HUES6 (cell line): Measurements from ENCODE around the gene SPPL2B.

ENCODE experiments used
- H3K27ac ChIP-seq: 2 replicates; pipeline ENCODE4 v1.7.0; 2013; ENCODE audit warnings: low read depth, mild to moderate bottlenecking, low read length, inconsistent platforms
- H3K27me3 ChIP-seq: 2 replicates; pipeline ENCODE4 v1.6.1; 2013; ENCODE audit warnings: low read length; ENCODE audit not compliant: control insufficient read depth, insufficient read depth
- H3K36me3 ChIP-seq: 2 replicates; pipeline ENCODE4 v1.6.1; 2013; ENCODE audit warnings: low read length; ENCODE audit not compliant: control insufficient read depth, insufficient read depth
- H3K4me1 ChIP-seq: 2 replicates; pipeline ENCODE4 v1.6.1; 2013; ENCODE audit warnings: low read length; ENCODE audit not compliant: control insufficient read depth, insufficient read depth
- H3K4me3 ChIP-seq: 2 replicates; pipeline ENCODE4 v1.5.1; 2013; ENCODE audit warnings: low read depth, low read length
- H3K9ac ChIP-seq: one replicate; pipeline ENCODE4 v1.6.1; 2013; ENCODE audit warnings: mild to moderate bottlenecking, low read length
- H3K9me3 ChIP-seq: 2 replicates; pipeline ENCODE4 v1.6.1; 2013; ENCODE audit warnings: low read depth, low read length; ENCODE audit not compliant: control insufficient read depth, insufficient read depth

SPPL2B gene

GRCh38 chr19:2326699-2327360 lies 1.7 kb upstream of the SPPL2B start:
- peaks cover 42% of the 10 kb centered on the region for H3K36me3 ChIP-seq
- peaks cover 25% of the 10 kb centered on the region for H3K4me1 ChIP-seq
- H3K27me3 ChIP-seq, result no peaks in the 10 kb centered on the region
- H3K27ac ChIP-seq, result peak overlapping the region; percentile 76; the same call in 1 of the 2 replicates
- H3K9me3 ChIP-seq, result no peaks in the 10 kb centered on the region
- no peak overlapping the region for H3K4me3 ChIP-seq
- peak overlapping the region; percentile 84 for H3K9ac ChIP-seq

- Histone ChIP-seq H3K27me3 (no peaks in the 10 kb centered on the region), H3K36me3 (peaks cover 37% of the 10 kb centered on the region), H3K9ac (peak overlapping the region; percentile 84), H3K4me1 (peaks cover 25% of the 10 kb centered on the region), H3K9me3 (no peaks in the 10 kb centered on the region), H3K4me3 (peak overlapping the region; percentile 87), H3K27ac (peak overlapping the region; percentile 76; the same call in 1 of the 2 replicates)
Measured at GRCh38 chr19:2327773-2328400, 597 bp upstream of the SPPL2B start.

DNA sequence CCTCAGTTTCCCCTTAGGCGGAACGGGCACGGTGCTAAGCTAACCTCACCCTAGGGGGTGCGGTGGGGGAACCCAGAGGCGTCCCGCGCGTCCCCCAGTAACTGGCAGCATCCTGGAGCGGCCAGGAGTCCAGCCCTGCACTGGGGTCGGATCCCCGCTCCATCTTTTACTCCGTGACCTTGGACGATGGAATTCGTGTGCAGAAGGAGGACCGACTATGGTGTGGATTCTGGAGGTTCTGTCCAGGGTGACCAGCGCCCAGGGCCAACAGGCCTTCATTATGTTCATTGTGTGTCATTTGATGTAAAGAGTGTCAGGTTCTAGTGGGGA lies 630 bp downstream of the SPPL2B start:
- Histone ChIP-seq H3K4me3 (peak overlapping the region; percentile 87), H3K4me1 (peaks cover 25% of the 10 kb centered on the region), H3K36me3 (peaks cover 26% of the 10 kb centered on the region), H3K27me3 (no peaks in the 10 kb centered on the region), H3K9me3 (no peaks in the 10 kb centered on the region), H3K9ac (peak overlapping the region; percentile 84), H3K27ac (peak overlapping the region; percentile 75; the same call in 1 of the 2 replicates)

GRCh38 chr19:2329501-2329916 lies 1.0 kb downstream of the SPPL2B start:
- H3K9me3 ChIP-seq, result no peaks in the 10 kb centered on the region
- H3K27ac ChIP-seq, result no peak overlapping the region
- H3K4me1 ChIP-seq, result peaks cover 25% of the 10 kb centered on the region
- no peaks in the 10 kb centered on the region for H3K27me3 ChIP-seq
- H3K36me3 ChIP-seq, result peaks cover 22% of the 10 kb centered on the region
- H3K4me3 ChIP-seq, result peak overlapping the region; percentile 87
- peak overlapping the region; percentile 84 for H3K9ac ChIP-seq

DNA sequence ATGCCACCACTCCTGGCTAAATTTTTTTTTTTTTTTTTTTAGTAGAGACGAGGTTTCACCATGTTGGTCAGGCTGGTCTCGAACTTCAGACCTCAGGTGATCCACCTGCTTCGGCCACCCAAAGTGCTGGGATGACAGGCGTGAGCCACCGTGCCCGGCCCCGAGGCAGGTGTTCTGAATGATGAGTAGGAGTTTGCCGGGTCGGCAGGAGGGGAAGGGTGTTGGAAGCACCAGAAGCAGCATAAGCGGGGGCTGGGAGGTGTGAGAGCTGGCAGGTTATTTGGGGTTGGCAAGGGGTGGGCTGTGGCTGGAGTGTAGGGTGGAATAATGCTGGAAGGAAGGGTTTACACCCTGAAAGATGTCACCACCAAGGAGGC lies 1.8 kb downstream of the SPPL2B start:
- H3K9ac ChIP-seq, result no peak overlapping the region
- H3K27me3 ChIP-seq, result no peaks in the 10 kb centered on the region
- H3K9me3 ChIP-seq, result no peaks in the 10 kb centered on the region
- peaks cover 25% of the 10 kb centered on the region for H3K4me1 ChIP-seq
- H3K36me3 ChIP-seq, result peaks cover 15% of the 10 kb centered on the region
- H3K27ac ChIP-seq, result no peak overlapping the region
- no peak overlapping the region for H3K4me3 ChIP-seq

DNA sequence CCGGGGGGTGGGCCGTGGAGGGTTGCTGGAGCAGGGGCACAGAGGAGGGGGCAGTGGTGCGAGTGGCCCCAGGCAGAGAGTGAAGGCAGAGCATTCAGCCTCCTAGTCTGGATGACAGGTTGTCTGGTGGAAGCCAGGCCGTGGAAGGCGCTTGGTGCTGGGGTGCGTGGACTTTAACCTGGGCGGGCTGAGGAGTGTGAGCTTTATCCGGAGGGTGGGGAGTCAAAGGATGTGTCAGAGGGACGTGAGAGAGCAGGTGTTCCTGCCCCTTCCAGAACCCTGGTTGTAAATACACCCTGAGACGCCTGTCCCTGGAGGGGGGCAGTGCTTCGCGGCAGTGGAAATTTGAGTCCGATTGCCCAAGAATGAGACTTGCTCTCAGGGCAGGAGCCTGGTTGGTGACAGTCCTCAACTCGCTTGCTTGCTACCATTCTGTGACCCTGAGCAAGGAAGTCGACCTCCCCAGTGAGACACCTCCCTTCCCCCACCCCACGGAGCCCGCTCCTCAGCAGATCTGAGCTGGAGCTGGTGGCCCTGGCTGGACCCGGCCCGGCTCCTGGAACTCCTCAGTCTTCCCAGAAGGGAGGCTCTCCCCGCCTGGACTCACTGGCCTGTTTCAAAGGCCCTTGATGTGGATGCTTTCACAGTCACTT lies 2.3 kb downstream of the SPPL2B start:
- no peaks in the 10 kb centered on the region for H3K27me3 ChIP-seq
- peaks cover 25% of the 10 kb centered on the region for H3K4me1 ChIP-seq
- no peak overlapping the region; the same call in 1 of the 2 replicates for H3K27ac ChIP-seq
- H3K36me3 ChIP-seq, result peaks cover 10% of the 10 kb centered on the region
- H3K9ac ChIP-seq, result no peak overlapping the region
- H3K4me3 ChIP-seq, result no peak overlapping the region
- no peaks in the 10 kb centered on the region for H3K9me3 ChIP-seq

DNA sequence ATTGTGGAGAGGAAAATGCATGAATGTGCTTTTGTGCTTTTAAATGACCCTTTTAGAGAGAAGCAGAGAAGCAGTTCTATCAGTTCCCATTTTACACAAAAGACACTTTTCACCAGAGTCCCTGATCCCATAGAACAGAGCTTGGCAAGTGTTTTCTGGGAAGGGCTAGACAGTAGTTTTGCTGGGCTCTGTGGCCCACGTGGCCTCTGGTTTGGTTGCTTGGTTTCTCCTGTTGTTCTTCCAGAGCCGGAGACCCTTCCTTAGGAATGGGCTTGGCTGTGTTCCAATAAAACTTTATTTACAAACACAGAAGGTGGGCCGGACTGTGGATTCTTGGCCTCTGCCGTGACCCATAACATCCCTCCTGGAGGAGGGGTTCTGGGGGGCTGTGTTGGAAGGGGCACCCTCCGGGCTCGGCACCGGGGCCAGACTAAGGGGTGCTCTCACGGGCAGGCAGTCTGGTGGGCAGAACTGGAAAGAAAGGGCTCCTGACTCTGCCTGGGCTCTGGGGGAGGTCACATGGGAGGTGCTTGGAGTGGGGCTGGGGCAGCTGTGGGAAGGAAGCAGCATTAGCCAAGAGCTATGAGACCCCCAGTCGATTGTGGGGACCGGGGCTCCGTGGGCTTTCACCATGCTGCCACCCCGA lies 3.2 kb downstream of the SPPL2B start:
- no peak overlapping the region for H3K9ac ChIP-seq
- no peak overlapping the region for H3K4me3 ChIP-seq
- H3K36me3 ChIP-seq, result peaks cover 4% of the 10 kb centered on the region
- H3K27me3 ChIP-seq, result no peaks in the 10 kb centered on the region
- H3K9me3 ChIP-seq, result no peaks in the 10 kb centered on the region
- peaks cover 25% of the 10 kb centered on the region for H3K4me1 ChIP-seq
- peak overlapping the region; percentile 10; the same call in 1 of the 2 replicates for H3K27ac ChIP-seq

DNA sequence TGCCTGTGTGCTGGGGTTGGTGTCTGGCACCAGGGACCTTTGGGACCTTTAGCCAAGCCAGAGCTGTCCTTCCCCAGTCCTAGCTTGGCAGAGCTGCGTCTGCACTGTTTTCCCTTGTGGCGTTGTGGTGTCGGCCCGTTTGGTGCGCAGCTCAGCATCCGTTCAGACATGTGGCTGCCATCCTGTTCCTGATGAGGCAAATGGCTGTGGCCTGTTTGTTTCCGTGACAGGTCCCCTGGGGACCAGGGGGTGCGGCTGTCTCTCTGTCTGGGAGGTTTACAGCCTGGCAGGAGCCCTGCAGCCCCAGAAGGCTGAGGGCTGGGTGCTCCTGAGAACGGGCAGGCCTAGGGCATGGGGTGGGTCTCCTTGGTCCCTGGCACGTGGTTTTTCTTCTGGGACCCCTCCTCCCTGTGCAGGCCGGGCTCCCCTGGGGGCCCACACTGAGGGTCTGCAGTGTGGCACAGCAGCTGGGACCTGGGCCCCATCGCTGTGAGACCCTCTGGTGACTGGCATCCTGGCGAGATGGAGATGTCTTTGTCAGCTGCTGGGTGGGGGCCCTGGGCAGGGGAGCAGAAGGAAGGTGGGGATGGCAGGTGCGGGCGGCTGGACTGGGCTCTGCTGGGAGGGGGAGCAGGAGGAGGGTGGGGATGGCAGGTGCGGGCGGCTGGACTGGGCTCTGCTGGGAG lies 4.0 kb downstream of the SPPL2B start:
- H3K36me3 ChIP-seq, result no peaks in the 10 kb centered on the region; the same call in 1 of the 2 replicates
- H3K9ac ChIP-seq, result no peak overlapping the region
- no peaks in the 10 kb centered on the region for H3K9me3 ChIP-seq
- no peak overlapping the region for H3K4me3 ChIP-seq
- peaks cover 22% of the 10 kb centered on the region for H3K4me1 ChIP-seq
- H3K27ac ChIP-seq, result no peak overlapping the region
- no peaks in the 10 kb centered on the region for H3K27me3 ChIP-seq

GRCh38 chr19:2333027-2333806 lies 4.7 kb downstream of the SPPL2B start:
- H3K4me1 ChIP-seq, result peaks cover 21% of the 10 kb centered on the region; the same call in 1 of the 2 replicates
- no peaks in the 10 kb centered on the region for H3K9me3 ChIP-seq
- H3K27me3 ChIP-seq, result no peaks in the 10 kb centered on the region
- H3K36me3 ChIP-seq, result no peaks in the 10 kb centered on the region; the same call in 1 of the 2 replicates
- no peak overlapping the region for H3K27ac ChIP-seq
- H3K4me3 ChIP-seq, result no peak overlapping the region
- H3K9ac ChIP-seq, result no peak overlapping the region

DNA sequence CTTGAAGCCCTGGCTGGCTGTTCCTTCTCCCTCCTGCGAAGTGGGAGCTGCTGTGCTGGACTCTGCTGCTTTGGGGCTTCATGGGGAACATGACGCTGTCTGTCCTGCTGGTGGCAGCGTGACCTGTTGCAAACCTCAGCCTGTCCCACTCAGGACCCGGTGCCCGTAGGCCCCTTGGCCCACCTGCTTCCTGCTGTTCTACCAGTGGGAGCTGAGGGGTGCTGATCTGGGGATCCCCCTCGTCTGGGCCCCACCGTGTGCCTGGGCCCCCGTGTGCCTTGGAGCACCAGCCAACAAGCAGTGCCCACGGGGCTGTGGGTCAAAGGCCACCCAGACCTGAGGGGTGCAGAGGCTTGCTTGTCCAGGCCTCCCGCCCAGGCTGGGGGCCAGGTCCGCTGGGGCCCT lies 5.3 kb downstream of the SPPL2B start:
- Histone ChIP-seq H3K4me3 (no peak overlapping the region), H3K9me3 (no peaks in the 10 kb centered on the region), H3K27ac (no peak overlapping the region), H3K4me1 (peaks cover 21% of the 10 kb centered on the region; the same call in 1 of the 2 replicates), H3K27me3 (no peaks in the 10 kb centered on the region), H3K36me3 (no peaks in the 10 kb centered on the region; the same call in 1 of the 2 replicates), H3K9ac (no peak overlapping the region)
